Measurements from ENCODE around the gene PHACTR1.

PHACTR1 gene

DNA sequence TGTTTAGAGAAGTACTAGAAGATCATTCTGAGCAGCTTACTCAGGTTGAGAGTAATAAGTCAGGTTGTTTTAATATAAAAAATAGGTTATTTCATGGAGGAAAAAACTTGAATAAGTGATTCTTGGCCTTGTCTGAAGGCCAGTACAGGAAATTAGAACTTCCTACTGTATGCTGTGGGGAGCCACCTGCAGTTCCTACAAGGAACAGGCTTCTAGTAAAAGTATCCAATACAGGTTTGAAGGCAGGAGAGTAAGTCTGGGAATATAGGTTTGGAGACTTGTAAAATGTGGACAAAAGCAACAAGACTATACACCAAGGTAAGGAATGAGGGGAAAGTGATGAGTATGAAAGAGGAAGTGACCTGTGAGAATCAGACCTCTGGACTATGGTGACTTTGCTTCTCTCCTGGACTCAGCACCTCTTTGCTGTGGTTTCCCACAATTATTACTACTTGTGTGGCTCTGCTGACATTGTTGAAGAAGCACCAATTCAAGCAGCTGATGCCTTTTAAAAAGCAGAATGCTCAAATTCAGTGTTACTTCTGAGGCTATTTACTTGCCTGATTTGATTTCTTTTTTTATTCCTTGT lies 333.2 kb downstream of the PHACTR1 start:
- Mint-ChIP-seq H3K27me3 (peaks cover 19% of the 10 kb centered on the region), H3K4me1 (ENCODE audit: low read depth) (no peaks in the 10 kb centered on the region), H3K4me3 (no peak overlapping the region), H3K36me3 (ENCODE audit: low read depth) (no peaks in the 10 kb centered on the region), H3K9me3 (no peaks in the 10 kb centered on the region), H3K27ac (no peak overlapping the region)

GRCh38 chr6:13053006-13053461 lies 336.5 kb downstream of the PHACTR1 start:
- Mint-ChIP-seq H3K9me3 (no peaks in the 10 kb centered on the region), H3K27ac (peak overlapping the region; percentile 3), H3K4me1 (ENCODE audit: low read depth) (no peaks in the 10 kb centered on the region), H3K27me3 (peaks cover 14% of the 10 kb centered on the region), H3K36me3 (ENCODE audit: low read depth) (no peaks in the 10 kb centered on the region), H3K4me3 (no peak overlapping the region)

DNA sequence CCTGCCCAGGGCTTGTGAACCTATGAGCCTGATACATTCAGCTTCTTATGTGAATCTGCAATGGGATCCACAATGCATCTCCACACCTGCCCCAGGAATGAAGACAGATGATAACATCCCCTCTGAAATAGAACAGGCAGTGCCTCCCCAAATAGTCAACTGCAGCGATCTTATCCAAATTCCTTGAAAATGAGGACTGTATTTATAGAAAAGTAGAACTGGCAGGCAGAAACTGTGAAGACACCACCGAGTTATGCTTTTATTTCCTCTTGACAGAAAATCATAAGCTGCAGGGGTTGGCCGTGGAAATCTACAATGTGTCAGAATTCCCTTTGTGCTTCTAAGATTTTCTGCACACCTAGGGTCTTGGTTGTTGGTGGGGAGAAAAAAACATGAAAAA lies 341.5 kb downstream of the PHACTR1 start:
- H3K36me3 Mint-ChIP-seq (ENCODE audit: low read depth): no peaks in the 10 kb centered on the region
- H3K9me3 Mint-ChIP-seq: no peaks in the 10 kb centered on the region
- no peaks in the 10 kb centered on the region for H3K4me1 Mint-ChIP-seq (ENCODE audit: low read depth)
- H3K27me3 Mint-ChIP-seq: peaks cover 10% of the 10 kb centered on the region
- no peak overlapping the region for H3K4me3 Mint-ChIP-seq
- H3K27ac Mint-ChIP-seq: no peak overlapping the region

DNA sequence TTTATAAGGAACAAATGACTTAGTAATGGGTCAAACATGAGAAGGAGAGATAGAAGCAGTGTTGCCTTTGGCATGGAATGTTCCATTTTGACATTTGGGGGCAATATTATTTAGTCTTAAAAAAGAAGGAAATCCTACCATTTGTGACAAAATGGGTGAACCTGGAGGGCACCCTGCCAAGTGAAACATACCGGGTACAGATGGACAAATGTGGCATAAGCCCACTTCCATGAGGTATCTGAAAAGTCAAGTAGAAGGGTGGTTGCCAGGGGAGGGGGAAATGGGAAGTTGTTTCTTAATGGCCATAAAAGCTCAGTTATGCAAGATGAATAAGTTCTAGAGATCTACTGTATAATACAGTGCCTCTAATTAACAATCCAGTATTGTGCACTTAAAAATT lies 342.5 kb downstream of the PHACTR1 start:
- H3K36me3 Mint-ChIP-seq (ENCODE audit: low read depth): no peaks in the 10 kb centered on the region
- H3K27me3 Mint-ChIP-seq: peaks cover 5% of the 10 kb centered on the region
- H3K27ac Mint-ChIP-seq: no peak overlapping the region
- no peaks in the 10 kb centered on the region for H3K9me3 Mint-ChIP-seq
- H3K4me1 Mint-ChIP-seq (ENCODE audit: low read depth): no peaks in the 10 kb centered on the region
- H3K4me3 Mint-ChIP-seq: no peak overlapping the region

GRCh38 chr6:13063300-13063918 lies 346.8 kb downstream of the PHACTR1 start:
- no peaks in the 10 kb centered on the region for H3K36me3 Mint-ChIP-seq (ENCODE audit: low read depth)
- H3K4me3 Mint-ChIP-seq: no peak overlapping the region
- no peaks in the 10 kb centered on the region for H3K4me1 Mint-ChIP-seq (ENCODE audit: low read depth)
- no peaks in the 10 kb centered on the region for H3K9me3 Mint-ChIP-seq
- H3K27ac Mint-ChIP-seq: no peak overlapping the region
- H3K27me3 Mint-ChIP-seq: peaks cover under 1% of the 10 kb centered on the region

DNA sequence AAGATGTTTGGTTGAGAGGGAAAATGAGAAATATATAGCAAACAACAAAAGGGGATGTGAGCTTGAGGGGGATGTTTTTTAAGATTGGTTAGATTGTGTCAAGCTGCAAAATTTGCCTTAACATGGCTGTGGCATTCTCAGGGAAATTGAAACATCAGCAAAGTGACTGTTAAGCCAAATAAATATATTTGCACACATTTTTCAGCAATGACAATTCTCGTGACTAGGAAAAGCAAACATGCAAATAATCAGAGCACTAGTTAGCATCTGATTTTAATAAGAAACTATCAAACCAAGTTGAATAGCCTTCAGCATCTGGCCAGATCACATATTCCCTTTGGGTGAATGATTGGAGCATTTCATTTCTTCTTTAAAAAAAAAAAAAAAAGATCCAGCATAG lies 349.0 kb downstream of the PHACTR1 start:
- peaks cover 3% of the 10 kb centered on the region for H3K27me3 Mint-ChIP-seq
- no peaks in the 10 kb centered on the region for H3K9me3 Mint-ChIP-seq
- no peaks in the 10 kb centered on the region for H3K4me1 Mint-ChIP-seq (ENCODE audit: low read depth)
- H3K4me3 Mint-ChIP-seq: no peak overlapping the region
- H3K27ac Mint-ChIP-seq: no peak overlapping the region
- no peaks in the 10 kb centered on the region for H3K36me3 Mint-ChIP-seq (ENCODE audit: low read depth)

- H3K27ac Mint-ChIP-seq: no peak overlapping the region
- no peaks in the 10 kb centered on the region for H3K9me3 Mint-ChIP-seq
- H3K27me3 Mint-ChIP-seq: peaks cover 3% of the 10 kb centered on the region
- no peak overlapping the region for H3K4me3 Mint-ChIP-seq
- no peaks in the 10 kb centered on the region for H3K36me3 Mint-ChIP-seq (ENCODE audit: low read depth)
- H3K4me1 Mint-ChIP-seq (ENCODE audit: low read depth): no peaks in the 10 kb centered on the region
These were observed 349.5 kb downstream of the PHACTR1 start for GRCh38 chr6:13066050-13066449.

DNA sequence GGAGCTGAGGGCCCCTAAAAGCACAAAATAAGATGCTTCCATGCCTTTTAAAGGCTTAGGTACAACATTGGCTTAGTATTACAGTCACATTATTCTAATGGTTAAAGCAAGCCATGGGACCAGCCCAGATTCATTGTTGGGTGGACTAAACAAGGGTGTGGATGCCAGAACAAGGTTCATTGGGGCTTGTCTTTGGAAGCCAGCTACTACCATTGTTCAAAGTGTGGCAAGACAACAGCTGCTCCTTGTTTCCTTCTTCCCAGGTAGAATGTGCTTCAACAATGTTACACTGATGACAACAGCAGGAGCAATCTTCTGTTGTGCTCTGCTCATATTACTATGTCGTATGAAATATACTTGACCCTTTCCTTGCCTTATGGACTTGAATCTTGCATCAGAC lies 350.3 kb downstream of the PHACTR1 start:
- Mint-ChIP-seq H3K4me1 (ENCODE audit: low read depth) (no peaks in the 10 kb centered on the region), H3K27me3 (peaks cover 3% of the 10 kb centered on the region), H3K27ac (no peak overlapping the region)

DNA sequence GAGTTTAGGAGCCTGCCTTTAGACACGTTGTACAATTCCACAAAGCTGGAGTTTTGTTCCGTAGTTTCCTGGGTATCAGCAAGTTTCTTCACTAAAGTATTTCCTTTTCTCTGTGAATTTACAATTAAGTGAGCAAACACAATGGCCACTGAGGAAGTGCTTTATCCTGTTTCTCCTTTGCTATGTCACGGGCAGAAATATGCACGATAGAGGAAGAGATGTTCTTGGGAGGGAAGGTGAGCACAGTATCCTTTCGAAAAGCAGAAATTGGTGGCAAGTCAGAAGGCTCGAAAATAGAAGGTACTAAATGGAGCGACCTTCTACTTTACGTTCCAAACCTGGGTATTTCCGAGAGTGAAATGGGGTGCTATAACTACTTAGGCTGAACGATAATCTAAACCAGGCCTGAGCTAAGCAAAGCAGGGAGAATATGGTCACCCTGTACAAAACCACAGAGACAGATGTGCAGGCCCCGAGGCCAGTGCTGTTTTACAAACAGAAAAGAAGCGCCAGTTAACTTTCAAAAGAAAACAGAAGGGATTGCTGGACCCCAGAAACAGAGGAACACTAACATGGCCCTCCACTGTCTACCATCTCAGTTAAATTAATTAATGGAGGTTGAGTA lies 352.1 kb downstream of the PHACTR1 start:
- no peaks in the 10 kb centered on the region for H3K4me1 Mint-ChIP-seq (ENCODE audit: low read depth)
- no peak overlapping the region for H3K4me3 Mint-ChIP-seq
- H3K36me3 Mint-ChIP-seq (ENCODE audit: low read depth): no peaks in the 10 kb centered on the region
- no peaks in the 10 kb centered on the region for H3K9me3 Mint-ChIP-seq
- peaks cover 3% of the 10 kb centered on the region for H3K27me3 Mint-ChIP-seq
- H3K27ac Mint-ChIP-seq: no peak overlapping the region

More for the DNA sequence above, 350.3 kb downstream of the PHACTR1 start:
- no peaks in the 10 kb centered on the region for H3K36me3 Mint-ChIP-seq (ENCODE audit: low read depth)
- no peaks in the 10 kb centered on the region for H3K9me3 Mint-ChIP-seq
- no peak overlapping the region for H3K4me3 Mint-ChIP-seq

GRCh38 chr6:13071550-13072345 lies 355.2 kb downstream of the PHACTR1 start:
- Mint-ChIP-seq H3K4me1 (ENCODE audit: low read depth) (no peaks in the 10 kb centered on the region), H3K36me3 (ENCODE audit: low read depth) (no peaks in the 10 kb centered on the region), H3K4me3 (no peak overlapping the region), H3K27me3 (peaks cover 3% of the 10 kb centered on the region), H3K9me3 (no peaks in the 10 kb centered on the region), H3K27ac (no peak overlapping the region)

DNA sequence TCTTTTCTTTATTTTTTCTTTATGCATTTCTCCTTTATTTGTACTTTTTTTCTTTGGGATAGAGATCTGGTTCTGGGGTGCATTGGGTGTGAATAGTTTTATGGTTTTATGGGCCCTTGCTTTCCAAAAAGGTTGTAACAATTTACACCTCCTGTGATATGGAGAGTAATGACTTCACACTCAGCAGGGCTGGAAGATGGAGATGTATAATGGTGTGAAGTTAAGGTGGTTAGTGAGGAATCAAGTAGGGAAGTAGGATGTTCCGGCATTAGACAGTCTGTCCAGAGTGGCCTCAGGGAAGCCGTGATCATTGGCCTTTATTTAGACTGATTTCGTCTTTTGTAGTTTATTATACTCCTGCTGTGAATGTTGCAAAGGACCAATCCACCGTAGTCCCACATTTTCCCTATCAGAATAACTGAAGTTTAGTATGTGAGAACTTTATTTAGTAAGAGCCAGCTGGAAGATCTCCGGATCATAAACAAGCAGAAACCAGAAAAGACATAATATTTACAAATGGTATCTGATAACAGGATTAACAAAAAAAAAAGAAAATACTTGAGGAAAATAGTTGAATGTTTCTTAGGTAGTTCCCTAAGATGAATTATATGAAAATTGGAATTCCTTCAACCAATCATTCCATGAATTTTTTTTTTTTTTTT lies 356.2 kb downstream of the PHACTR1 start:
- H3K4me1 Mint-ChIP-seq (ENCODE audit: low read depth): no peaks in the 10 kb centered on the region
- no peak overlapping the region for H3K27ac Mint-ChIP-seq
- H3K36me3 Mint-ChIP-seq (ENCODE audit: low read depth): no peaks in the 10 kb centered on the region

DNA sequence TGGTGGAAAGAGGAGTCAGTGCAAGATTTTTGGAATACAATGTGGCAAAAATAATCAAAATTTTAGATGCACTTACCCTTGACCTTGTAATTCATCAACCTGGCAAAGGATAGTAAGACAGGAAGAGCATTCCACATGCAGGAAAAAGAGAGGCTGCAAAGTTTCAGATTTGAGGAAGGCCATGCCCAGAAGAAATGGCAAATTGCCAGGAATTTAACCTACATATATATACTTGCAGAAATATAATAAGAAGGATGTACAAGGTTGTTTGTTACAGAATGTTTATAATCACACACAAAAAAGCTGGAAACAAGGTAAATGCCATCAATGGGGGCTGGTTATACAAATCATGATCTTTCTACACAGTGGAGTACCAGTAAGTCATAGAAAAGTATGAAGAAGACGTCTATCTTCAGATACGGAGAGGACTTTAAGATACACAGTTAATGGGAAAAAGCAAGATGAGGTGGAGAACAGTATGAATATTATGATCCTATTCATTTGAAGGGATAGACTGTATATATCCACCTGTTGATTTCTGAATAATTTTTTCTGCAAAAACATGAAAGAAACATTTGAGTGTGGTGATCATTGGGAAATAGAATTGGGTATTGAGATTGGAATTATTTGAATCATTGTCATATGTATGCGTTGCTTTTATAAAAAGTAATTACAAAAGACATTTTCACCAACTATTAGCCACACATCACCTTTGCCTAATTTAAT lies 358.0 kb downstream of the PHACTR1 start:
- H3K27me3 Mint-ChIP-seq: no peaks in the 10 kb centered on the region

More for the DNA sequence above, 356.2 kb downstream of the PHACTR1 start:
- Mint-ChIP-seq H3K27me3 (peaks cover 3% of the 10 kb centered on the region), H3K9me3 (no peaks in the 10 kb centered on the region), H3K4me3 (no peak overlapping the region)

DNA sequence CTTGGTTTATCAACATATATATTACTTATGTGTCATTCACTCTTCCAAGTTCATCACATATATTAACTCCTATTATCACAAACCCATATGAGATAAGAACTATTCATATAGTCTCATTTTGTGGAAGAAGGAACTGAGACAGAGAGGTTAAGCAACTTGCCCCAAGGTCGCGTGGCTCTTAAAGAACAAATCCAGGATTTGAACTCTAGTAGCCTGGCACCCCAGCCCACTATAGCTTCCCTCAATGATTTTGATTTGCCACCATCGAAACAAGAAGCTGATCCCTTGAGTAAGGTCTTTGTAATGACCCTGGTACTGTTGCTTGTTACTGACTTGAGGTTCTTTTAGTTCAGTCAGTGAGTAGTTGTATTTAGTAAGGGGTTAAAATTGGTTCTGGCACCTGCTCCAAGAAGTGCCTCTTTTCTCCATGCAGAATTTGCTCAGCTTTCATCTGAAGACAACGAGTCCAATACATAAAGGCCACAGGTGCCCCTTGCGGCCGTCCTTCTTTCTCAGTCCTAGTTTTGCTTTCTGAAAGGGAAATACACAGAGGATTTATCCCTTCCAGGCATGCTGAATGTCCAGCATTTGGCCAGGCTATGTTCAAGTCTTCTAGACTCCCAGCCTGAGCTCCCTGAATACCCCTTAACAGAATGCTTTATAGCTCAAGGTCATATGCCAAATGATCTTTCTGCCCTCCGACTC lies 358.7 kb downstream of the PHACTR1 start:
- no peaks in the 10 kb centered on the region for H3K36me3 Mint-ChIP-seq (ENCODE audit: low read depth)
- no peak overlapping the region for H3K27ac Mint-ChIP-seq
- H3K9me3 Mint-ChIP-seq: no peaks in the 10 kb centered on the region
- H3K4me3 Mint-ChIP-seq: no peak overlapping the region
- no peaks in the 10 kb centered on the region for H3K4me1 Mint-ChIP-seq (ENCODE audit: low read depth)
- no peaks in the 10 kb centered on the region for H3K27me3 Mint-ChIP-seq

More for the DNA sequence above, 358.0 kb downstream of the PHACTR1 start:
- Mint-ChIP-seq H3K9me3 (no peaks in the 10 kb centered on the region), H3K4me1 (ENCODE audit: low read depth) (no peaks in the 10 kb centered on the region), H3K27ac (no peak overlapping the region), H3K4me3 (no peak overlapping the region), H3K36me3 (ENCODE audit: low read depth) (no peaks in the 10 kb centered on the region)

DNA sequence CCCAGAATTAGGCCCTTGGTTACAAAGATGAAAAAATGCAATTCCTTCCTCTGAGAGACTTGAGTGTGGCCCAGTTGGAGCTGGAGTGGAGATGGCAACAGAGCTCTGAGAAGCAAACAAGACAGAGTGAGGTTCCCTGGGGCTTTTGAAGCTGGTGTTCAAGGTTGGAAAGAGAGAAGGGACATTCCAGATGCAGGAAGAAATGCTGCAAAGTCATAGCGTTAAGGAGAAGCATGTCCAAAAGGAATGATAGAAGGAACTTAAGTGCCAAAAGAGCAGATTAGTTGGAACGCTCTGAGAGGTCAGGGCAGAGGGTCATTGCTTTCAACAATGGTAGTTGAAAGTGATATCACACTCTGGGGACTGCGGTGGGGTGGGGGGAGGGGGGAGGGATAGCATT lies 360.0 kb downstream of the PHACTR1 start:
- Mint-ChIP-seq H3K27me3 (no peaks in the 10 kb centered on the region), H3K9me3 (no peaks in the 10 kb centered on the region), H3K4me1 (ENCODE audit: low read depth) (no peaks in the 10 kb centered on the region), H3K27ac (no peak overlapping the region), H3K36me3 (ENCODE audit: low read depth) (no peaks in the 10 kb centered on the region), H3K4me3 (no peak overlapping the region)
